ENCODE data around the gene NT5C1B.

DNA sequence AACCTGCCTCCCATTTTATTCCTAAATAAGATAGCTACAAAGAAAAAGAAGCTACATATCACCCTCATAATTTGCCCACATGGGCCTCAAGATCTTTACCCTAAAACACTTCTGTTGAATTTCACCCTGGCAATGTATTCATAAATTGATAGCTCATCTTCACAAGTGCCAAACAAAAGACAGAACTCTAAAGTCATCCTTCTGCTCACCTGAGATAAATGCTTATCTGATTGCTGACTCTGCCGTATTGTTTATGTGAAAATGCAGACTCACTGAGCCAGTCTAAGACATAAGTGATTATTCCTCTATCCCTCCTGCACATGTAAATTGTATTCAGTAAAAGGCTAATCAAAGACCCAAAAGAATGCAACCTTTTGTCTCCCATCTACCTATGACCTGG, 30.9 kb downstream of the NT5C1B start:
- TF ChIP-seq, protein P1, sequence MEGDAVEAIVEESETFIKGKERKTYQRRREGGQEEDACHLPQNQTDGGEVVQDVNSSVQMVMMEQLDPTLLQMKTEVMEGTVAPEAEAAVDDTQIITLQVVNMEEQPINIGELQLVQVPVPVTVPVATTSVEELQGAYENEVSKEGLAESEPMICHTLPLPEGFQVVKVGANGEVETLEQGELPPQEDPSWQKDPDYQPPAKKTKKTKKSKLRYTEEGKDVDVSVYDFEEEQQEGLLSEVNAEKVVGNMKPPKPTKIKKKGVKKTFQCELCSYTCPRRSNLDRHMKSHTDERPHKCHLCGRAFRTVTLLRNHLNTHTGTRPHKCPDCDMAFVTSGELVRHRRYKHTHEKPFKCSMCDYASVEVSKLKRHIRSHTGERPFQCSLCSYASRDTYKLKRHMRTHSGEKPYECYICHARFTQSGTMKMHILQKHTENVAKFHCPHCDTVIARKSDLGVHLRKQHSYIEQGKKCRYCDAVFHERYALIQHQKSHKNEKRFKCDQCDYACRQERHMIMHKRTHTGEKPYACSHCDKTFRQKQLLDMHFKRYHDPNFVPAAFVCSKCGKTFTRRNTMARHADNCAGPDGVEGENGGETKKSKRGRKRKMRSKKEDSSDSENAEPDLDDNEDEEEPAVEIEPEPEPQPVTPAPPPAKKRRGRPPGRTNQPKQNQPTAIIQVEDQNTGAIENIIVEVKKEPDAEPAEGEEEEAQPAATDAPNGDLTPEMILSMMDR (IDR thresholded peaks at IDR 0.05) = no peak
- no peak for TF ChIP-seq POLR2A (IDR thresholded peaks at IDR 0.05)
